Measurements from ENCODE around the gene KREMEN1.

The KREMEN1 gene

DNA sequence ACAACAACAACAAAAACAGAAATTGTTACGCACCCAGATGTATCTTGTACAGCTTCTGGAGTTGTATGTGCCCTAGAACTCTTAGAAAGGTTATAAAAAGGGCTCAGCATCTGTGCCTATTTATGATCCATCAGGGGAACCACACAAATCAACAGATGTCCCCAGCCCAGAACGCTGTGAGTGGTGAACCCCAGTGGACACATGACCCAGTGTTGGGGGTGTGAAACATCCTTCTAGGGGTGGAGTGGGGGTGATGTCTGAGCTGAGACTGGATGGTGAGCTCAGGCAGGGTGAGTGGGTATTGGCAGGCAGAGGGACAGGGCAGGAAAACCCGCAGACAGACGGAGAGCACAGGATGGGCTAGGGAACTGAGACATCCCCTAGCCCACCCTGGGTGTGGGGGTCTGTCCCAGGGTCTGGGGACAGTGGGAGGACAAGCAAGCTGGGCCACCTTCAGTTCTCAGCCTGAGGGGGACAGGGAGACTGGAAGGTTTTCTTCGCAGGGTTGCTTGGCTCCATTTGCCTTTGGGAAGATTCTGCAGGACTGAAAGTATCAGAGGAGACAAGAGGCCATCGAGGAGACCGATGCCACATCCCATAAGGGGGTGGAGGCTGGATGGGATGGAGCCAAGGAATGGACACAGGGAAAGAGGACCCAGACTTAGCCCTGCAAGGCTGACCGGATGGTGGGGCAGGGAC, 127.0 kb downstream of the KREMEN1 start:
- Histone ChIP-seq H3K27ac (ENCODE audit: low read depth, low read length) (no peak overlapping the region), H3K4me1 (ENCODE audit: control insufficient read depth in 1 of 2, insufficient read depth in 2 of 2, low read length in 2 of 2) (peaks cover 12 to 23% of the 10 kb centered on the region in 2 donors), H3K4me3 (ENCODE audit: low read depth in 1 of 2, low read length in 2 of 2) (no peak overlapping the region), H3K36me3 (ENCODE audit: control insufficient read depth in 1 of 2, insufficient read depth in 2 of 2, low read length in 2 of 2) (no peaks in the 10 kb centered on the region), H3K9me3 (ENCODE audit: control insufficient read depth in 1 of 2, low read length in 2 of 2) (no peaks in the 10 kb centered on the region), H3K27me3 (ENCODE audit: control insufficient read depth in 1 of 2, insufficient read depth in 2 of 2, low read length in 2 of 2) (peaks cover 0 to 3% of the 10 kb centered on the region in 2 donors), H3K9ac (ENCODE audit: low read depth in 1 of 2, low read length in 2 of 2) (no peak overlapping the region)

DNA sequence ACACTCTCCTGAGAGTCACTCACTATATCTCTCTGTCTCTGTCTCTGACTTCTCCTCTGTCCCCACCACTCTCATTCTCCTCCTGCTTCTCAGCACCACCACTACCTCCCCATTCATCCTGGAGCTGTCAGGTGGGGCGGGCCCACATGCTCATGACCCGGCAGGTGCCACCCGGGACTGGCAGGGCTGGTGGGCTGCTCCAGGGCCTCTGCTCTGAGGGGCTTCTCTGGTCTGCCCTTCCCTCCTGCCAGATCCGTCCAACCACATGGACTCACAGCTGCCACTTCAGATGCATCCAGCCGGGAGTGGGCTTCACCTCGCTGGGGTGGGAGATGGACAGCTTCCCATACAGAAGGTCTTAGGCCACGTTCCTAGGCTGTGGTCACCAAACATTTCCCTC, 128.1 kb downstream of the KREMEN1 start:
- no peaks in the 10 kb centered on the region for H3K36me3 ChIP-seq (ENCODE audit: control insufficient read depth in 1 of 2, insufficient read depth in 2 of 2, low read length in 2 of 2)
- no peak overlapping the region for H3K9ac ChIP-seq (ENCODE audit: low read depth in 1 of 2, low read length in 2 of 2)
- H3K27ac ChIP-seq (ENCODE audit: low read depth, low read length): no peak overlapping the region

DNA sequence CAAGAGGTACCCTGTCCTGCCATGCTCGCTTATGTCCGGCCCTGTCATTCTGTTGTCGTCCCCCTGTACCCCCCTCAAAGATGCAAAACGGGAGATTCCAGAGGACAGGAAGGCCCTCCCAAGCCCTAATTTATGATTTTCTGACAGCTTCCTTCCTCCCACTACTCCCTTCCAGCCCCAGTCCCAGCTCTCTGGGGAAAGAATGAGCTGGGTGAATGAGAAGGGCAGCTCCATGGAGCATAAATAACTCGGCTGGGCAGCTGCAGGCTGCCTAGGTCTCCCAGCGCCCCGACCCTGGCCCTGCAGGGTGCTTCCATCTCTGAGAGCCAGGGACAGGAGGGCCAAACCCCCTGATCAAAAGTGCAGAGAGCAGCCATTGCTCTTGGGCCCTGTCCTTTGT, 128.9 kb downstream of the KREMEN1 start:
- peaks cover 12 to 27% of the 10 kb centered on the region in 2 donors for H3K4me1 ChIP-seq (ENCODE audit: control insufficient read depth in 1 of 2, insufficient read depth in 2 of 2, low read length in 2 of 2)
- no peak overlapping the region for H3K27ac ChIP-seq (ENCODE audit: low read depth, low read length)
- no peaks in the 10 kb centered on the region for H3K9me3 ChIP-seq (ENCODE audit: control insufficient read depth in 1 of 2, low read length in 2 of 2)
- no peak overlapping the region for H3K9ac ChIP-seq (ENCODE audit: low read depth in 1 of 2, low read length in 2 of 2)
- no peaks in the 10 kb centered on the region for H3K36me3 ChIP-seq (ENCODE audit: control insufficient read depth in 1 of 2, insufficient read depth in 2 of 2, low read length in 2 of 2)
- peaks cover 7 to 8% of the 10 kb centered on the region in 2 donors for H3K27me3 ChIP-seq (ENCODE audit: control insufficient read depth in 1 of 2, insufficient read depth in 2 of 2, low read length in 2 of 2)
- no peak overlapping the region for H3K4me3 ChIP-seq (ENCODE audit: low read depth in 1 of 2, low read length in 2 of 2)

More for the DNA sequence above, 128.1 kb downstream of the KREMEN1 start:
- no peak overlapping the region for H3K4me3 ChIP-seq (ENCODE audit: low read depth in 1 of 2, low read length in 2 of 2)
- H3K4me1 ChIP-seq (ENCODE audit: control insufficient read depth in 1 of 2, insufficient read depth in 2 of 2, low read length in 2 of 2): peaks cover 12 to 23% of the 10 kb centered on the region in 2 donors
- peaks cover 0 to 4% of the 10 kb centered on the region in 2 donors for H3K27me3 ChIP-seq (ENCODE audit: control insufficient read depth in 1 of 2, insufficient read depth in 2 of 2, low read length in 2 of 2)
- H3K9me3 ChIP-seq (ENCODE audit: control insufficient read depth in 1 of 2, low read length in 2 of 2): no peaks in the 10 kb centered on the region

DNA sequence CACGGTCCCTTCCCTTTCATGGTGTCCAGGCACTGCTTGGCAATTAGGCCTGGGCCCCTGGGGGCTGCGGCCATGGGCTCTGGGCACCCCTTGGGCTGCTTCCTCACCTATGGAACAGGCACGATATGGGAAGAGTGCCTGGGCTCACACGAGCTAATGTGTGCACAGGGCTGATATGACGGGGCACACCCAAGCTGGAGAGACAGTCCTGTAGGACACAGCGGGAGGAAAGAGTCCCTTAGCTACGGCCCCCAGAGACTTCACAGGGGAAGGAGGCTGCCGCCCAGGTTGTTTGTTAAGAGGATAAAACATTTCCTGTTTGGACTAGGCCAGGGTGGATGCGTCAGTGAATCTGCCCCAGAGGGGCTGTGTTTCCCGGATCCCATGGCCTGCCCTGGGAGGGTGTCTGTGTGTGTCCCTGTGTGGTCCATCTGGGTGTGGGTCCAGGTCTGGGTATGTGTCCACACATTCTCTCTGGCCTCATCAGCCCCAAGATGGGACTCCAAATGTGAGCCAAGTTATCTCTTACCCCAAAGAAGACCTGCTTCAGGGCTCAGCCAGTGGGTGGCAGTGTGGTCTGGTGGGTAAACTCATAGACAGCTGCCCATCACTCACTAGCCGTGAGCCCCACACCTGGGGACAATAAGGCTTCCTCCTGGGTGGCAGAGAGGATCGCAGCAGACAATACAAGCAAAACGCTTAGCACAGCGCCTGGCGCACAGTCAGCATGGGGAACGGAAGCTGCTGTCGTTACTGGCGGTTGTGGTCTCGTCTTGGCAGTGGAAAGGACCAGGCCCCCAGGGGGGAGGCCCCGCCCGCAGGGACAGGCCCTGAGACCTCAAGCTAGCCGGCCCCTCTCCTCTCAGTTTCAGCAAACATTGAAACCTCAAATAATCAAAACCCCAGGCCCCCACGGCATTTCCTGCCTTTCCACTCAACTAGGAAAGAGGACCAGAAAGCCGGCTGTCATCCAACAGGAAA, 129.7 kb downstream of the KREMEN1 start:
- H3K9me3 ChIP-seq (ENCODE audit: control insufficient read depth in 1 of 2, low read length in 2 of 2): no peaks in the 10 kb centered on the region
- no peak overlapping the region for H3K9ac ChIP-seq (ENCODE audit: low read depth in 1 of 2, low read length in 2 of 2)
- peaks cover 8% of the 10 kb centered on the region in 2 donors for H3K27me3 ChIP-seq (ENCODE audit: control insufficient read depth in 1 of 2, insufficient read depth in 2 of 2, low read length in 2 of 2)
- peak overlapping the region; percentile 62 for H3K27ac ChIP-seq (ENCODE audit: low read depth, low read length)
- peaks cover 12 to 29% of the 10 kb centered on the region in 2 donors for H3K4me1 ChIP-seq (ENCODE audit: control insufficient read depth in 1 of 2, insufficient read depth in 2 of 2, low read length in 2 of 2)
- no peak overlapping the region for H3K4me3 ChIP-seq (ENCODE audit: low read depth in 1 of 2, low read length in 2 of 2)
- no peaks in the 10 kb centered on the region for H3K36me3 ChIP-seq (ENCODE audit: control insufficient read depth in 1 of 2, insufficient read depth in 2 of 2, low read length in 2 of 2)

DNA sequence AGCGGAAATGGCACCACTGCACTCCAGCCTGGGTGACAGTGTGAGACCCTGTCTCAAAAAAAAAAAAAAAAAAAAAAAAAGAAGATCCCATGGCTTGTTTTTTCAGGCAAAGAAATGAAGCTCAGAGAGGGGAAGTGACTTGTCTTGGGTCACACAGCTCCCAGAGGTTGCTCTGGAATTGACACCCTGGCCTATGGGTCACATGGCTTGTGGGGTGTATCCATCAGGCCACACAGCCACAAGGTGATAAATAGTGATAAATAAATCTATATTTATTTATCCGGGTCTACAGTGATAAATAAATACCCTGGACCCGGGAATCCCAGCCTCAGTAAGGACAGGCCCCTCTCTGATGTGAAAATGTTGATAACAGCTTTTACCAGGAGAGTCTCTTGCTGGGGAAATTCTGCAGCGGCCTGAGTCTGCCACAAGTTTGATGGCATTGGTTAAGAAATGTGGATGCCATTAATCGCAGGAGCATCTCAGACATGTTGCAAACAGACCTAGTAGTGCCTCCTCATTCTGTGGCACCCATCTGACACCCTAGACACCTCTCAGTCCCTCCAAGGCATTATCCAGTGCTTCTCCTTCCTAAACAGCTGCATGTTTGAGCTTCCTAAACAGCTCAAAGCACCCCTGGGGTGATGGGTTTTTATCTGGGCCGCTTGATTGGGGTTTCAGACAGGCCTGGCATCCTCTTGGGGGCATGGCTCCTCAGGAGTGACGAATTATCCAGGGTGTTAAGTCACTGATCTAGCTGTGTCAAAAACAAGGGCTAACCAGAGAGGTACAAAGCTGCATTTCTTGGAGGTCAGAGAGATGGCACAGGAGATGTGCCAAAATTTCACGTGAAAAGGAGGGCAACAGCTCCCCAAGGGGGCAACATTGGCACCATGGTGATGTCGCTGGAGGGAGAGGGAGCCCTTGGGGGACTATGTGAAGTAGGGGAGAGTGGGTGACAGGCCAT, 130.9 kb downstream of the KREMEN1 start:
- H3K4me3 ChIP-seq (ENCODE audit: low read depth in 1 of 2, low read length in 2 of 2): no peak overlapping the region
- H3K4me1 ChIP-seq (ENCODE audit: control insufficient read depth in 1 of 2, insufficient read depth in 2 of 2, low read length in 2 of 2): peaks cover 12 to 34% of the 10 kb centered on the region in 2 donors
- H3K36me3 ChIP-seq (ENCODE audit: control insufficient read depth in 1 of 2, insufficient read depth in 2 of 2, low read length in 2 of 2): no peaks in the 10 kb centered on the region
- H3K9ac ChIP-seq (ENCODE audit: low read depth in 1 of 2, low read length in 2 of 2): no peak overlapping the region
- no peak overlapping the region for H3K27ac ChIP-seq (ENCODE audit: low read depth, low read length)
- H3K9me3 ChIP-seq (ENCODE audit: control insufficient read depth in 1 of 2, low read length in 2 of 2): no peaks in the 10 kb centered on the region
- H3K27me3 ChIP-seq (ENCODE audit: control insufficient read depth in 1 of 2, insufficient read depth in 2 of 2, low read length in 2 of 2): peaks cover 8 to 13% of the 10 kb centered on the region in 2 donors

DNA sequence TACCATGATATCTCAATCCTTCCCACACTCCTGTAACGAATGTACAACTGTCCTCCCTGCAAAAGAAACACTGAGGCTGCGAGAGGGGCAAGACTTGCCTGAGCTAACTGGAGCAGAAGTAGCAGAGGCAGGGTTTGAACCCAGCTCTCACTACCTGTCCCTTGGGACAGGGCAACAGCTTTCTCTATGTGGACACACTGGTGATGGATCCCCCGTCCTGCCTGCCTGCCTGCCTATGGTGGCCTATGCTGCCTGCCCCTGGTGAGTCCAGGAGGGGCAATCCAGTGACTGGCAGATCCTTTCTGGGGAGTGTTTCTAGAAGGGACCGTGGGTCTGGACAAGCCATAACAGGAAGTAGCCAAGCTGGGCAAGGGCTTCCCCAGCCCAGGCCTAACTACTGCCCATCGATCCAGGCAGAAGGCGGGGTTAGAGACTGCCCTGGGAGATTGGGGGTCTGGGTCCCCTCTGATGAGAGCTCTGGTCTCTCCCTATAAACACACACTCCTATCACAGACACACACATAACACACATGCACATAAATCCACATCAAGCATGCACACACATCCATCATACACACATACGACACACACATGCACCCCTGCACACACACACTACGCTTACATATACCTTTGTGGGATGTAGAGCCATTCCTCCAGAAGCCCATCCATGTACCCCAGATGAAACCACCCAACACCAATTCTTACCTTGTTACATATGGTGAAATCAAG, 131.8 kb downstream of the KREMEN1 start:
- Histone ChIP-seq H3K4me1 (ENCODE audit: control insufficient read depth in 1 of 2, insufficient read depth in 2 of 2, low read length in 2 of 2) (peaks cover 17 to 40% of the 10 kb centered on the region in 2 donors), H3K36me3 (ENCODE audit: control insufficient read depth in 1 of 2, insufficient read depth in 2 of 2, low read length in 2 of 2) (no peaks in the 10 kb centered on the region), H3K9ac (ENCODE audit: low read depth in 1 of 2, low read length in 2 of 2) (no peak overlapping the region), H3K4me3 (ENCODE audit: low read depth in 1 of 2, low read length in 2 of 2) (peak overlapping the region in 1 of 2 donors; percentile 58), H3K27ac (ENCODE audit: low read depth, low read length) (no peak overlapping the region), H3K9me3 (ENCODE audit: control insufficient read depth in 1 of 2, low read length in 2 of 2) (no peaks in the 10 kb centered on the region), H3K27me3 (ENCODE audit: control insufficient read depth in 1 of 2, insufficient read depth in 2 of 2, low read length in 2 of 2) (peaks cover 8 to 13% of the 10 kb centered on the region in 2 donors)

DNA sequence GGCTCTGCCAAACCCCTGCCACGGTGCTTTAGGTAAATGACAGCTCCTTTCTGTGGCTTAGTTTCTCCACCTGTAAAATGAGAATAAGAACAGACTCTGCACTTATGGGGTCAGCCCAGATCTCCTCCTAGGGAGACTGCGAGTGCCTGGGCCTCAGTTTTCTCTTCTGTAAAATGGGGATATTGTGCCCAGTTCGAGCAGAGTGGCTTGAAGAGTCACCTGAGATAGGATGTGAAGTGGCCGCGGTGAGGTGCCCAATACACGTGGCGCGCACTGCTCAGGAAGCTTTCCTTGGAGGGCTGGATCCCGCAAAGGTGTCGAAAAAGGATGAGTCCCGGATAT, 132.4 kb downstream of the KREMEN1 start:
- no peak overlapping the region for H3K9ac ChIP-seq (ENCODE audit: low read depth in 1 of 2, low read length in 2 of 2)
- peaks cover 17 to 40% of the 10 kb centered on the region in 2 donors for H3K4me1 ChIP-seq (ENCODE audit: control insufficient read depth in 1 of 2, insufficient read depth in 2 of 2, low read length in 2 of 2)
- peaks cover 8 to 13% of the 10 kb centered on the region in 2 donors for H3K27me3 ChIP-seq (ENCODE audit: control insufficient read depth in 1 of 2, insufficient read depth in 2 of 2, low read length in 2 of 2)
- no peaks in the 10 kb centered on the region for H3K9me3 ChIP-seq (ENCODE audit: control insufficient read depth in 1 of 2, low read length in 2 of 2)
- no peaks in the 10 kb centered on the region for H3K36me3 ChIP-seq (ENCODE audit: control insufficient read depth in 1 of 2, insufficient read depth in 2 of 2, low read length in 2 of 2)
- H3K4me3 ChIP-seq (ENCODE audit: low read depth in 1 of 2, low read length in 2 of 2): peak overlapping the region in 1 of 2 donors; percentile 58
- H3K27ac ChIP-seq (ENCODE audit: low read depth, low read length): no peak overlapping the region

DNA sequence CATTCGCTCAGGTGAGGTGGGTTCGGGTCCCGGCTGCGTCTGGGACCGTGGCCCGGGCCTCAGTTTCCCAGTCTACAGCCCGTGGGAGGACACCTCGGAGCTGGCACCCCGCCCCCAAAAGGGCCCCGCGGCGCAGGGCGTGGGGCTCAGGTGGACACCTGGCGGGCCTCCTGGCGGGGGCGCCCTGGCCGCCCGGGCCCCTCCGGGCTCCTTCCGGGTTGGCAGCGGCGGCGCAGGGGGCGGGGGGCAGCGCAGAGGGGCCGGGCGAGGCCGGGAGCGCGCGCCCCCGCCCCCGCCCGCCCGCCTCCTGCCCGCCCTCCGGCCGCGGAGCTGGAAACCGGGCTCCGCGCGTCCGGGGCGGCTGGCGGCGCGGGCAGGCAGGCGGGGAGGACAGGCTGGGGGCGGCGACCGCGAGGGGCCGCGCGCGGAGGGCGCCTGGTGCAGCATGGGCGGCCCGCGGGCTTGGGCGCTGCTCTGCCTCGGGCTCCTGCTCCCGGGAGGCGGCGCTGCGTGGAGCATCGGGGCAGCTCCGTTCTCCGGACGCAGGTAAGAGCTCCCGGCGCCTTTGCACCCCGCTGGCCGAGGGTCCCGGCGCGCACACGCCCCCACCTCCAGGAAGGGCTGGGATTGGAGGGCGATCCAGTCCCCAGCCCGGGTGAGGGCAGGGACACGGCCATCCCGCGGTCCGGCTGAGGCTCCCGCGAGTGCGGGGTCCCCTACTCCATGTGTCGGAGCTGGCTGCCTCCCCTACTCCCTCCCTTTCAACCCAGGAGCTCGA, 132.9 kb downstream of the KREMEN1 start, which contains the start of gene EMID1:
Gene EMID1 (plus strand): TSS at position 303 of the 778 bp plus-strand sequence. CDS start 143 bp downstream, at position 446.
- Histone ChIP-seq H3K27me3 (ENCODE audit: control insufficient read depth in 1 of 2, insufficient read depth in 2 of 2, low read length in 2 of 2) (peaks cover 8 to 13% of the 10 kb centered on the region in 2 donors), H3K4me3 (ENCODE audit: low read depth in 1 of 2, low read length in 2 of 2) (peak within 1 kb of the TSS; percentile 65 to 68), H3K36me3 (ENCODE audit: control insufficient read depth in 1 of 2, insufficient read depth in 2 of 2, low read length in 2 of 2) (no peaks in the 10 kb centered on the region), H3K9me3 (ENCODE audit: control insufficient read depth in 1 of 2, low read length in 2 of 2) (no peaks in the 10 kb centered on the region), H3K27ac (ENCODE audit: low read depth, low read length) (no peak within 1 kb of the TSS), H3K9ac (ENCODE audit: low read depth in 1 of 2, low read length in 2 of 2) (peak within 1 kb of the TSS; percentile 34 to 64), H3K4me1 (ENCODE audit: control insufficient read depth in 1 of 2, insufficient read depth in 2 of 2, low read length in 2 of 2) (peaks cover 17 to 40% of the 10 kb centered on the region in 2 donors)

All from duodenal mucosa (tissue), 2 donors.